ENCODE results near the gene NCKAP5L.

DNA sequence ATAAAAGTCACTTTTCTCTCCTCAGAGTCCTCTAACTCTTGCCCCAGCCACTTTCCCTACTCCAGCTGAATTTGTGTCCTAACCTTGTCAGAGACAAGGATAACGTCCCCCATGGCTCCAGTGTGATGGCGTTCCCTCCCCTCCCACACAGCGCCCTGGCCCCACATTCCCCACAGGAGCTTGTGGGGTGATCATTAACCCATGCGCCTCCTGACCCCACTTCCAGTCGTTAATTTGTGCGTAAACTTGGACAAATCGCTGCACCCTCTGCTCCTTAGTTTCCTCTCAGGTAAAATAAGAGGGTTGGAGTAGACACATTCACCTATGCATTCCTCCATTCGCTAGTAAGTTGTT is 37.5 kb upstream of the NCKAP5L start:
- TF ChIP-seq, protein P1, sequence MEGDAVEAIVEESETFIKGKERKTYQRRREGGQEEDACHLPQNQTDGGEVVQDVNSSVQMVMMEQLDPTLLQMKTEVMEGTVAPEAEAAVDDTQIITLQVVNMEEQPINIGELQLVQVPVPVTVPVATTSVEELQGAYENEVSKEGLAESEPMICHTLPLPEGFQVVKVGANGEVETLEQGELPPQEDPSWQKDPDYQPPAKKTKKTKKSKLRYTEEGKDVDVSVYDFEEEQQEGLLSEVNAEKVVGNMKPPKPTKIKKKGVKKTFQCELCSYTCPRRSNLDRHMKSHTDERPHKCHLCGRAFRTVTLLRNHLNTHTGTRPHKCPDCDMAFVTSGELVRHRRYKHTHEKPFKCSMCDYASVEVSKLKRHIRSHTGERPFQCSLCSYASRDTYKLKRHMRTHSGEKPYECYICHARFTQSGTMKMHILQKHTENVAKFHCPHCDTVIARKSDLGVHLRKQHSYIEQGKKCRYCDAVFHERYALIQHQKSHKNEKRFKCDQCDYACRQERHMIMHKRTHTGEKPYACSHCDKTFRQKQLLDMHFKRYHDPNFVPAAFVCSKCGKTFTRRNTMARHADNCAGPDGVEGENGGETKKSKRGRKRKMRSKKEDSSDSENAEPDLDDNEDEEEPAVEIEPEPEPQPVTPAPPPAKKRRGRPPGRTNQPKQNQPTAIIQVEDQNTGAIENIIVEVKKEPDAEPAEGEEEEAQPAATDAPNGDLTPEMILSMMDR (IDR thresholded peaks at IDR 0.05; ENCODE audit: low read depth, low read length), result no peak
- no peak for TF ChIP-seq EZH2phosphoT487 (IDR thresholded peaks at IDR 0.05; ENCODE audit: low read depth)
